H1 (cell line): ENCODE data around the gene TNS3. TPM values are rescaled to one million over a fixed set of nuclear protein-coding genes. Genes with fewer than 3 reads are reported as not detected.

ENCODE experiments used
- CTCF ChIA-PET: fragments of 300-600 bp; sonication (Branson Sonifier 250); formaldehyde crosslinking; loops from one replicate; lab custom pipeline; 2021; ENCODE audit not compliant: partially characterized antibody; lab: Charles Lee
- POLR2A ChIA-PET: fragments of 300-600 bp; sonication (Branson Sonifier 250); formaldehyde crosslinking; loops from one replicate; lab custom pipeline; 2021; ENCODE audit warnings: inconsistent platforms; ENCODE audit not compliant: partially characterized antibody; lab: Charles Lee
- DNase-seq, 2 experiments: peaks; one replicate each; pipeline versions ENCODE4 v3.0.0 to v3.0.0-alpha.2; 2010 to 2022; ENCODE audit warnings: low spot score in 2 of 2, low read depth in 1 of 2, mixed read lengths in 1 of 2
- FAIRE-seq: peaks from 2 replicates; lab custom pipeline; 2011; peaks lifted over from hg19 to GRCh38; lab: Jason Lieb, UNC
- H2AFZ ChIP-seq: 2 replicates; pipeline ENCODE4 v1.8.1; 2012; ENCODE audit warnings: low read length, inconsistent platforms
- H2AK5ac ChIP-seq: 2 replicates; pipeline ENCODE4 v1.6.1; 2013; ENCODE audit warnings: low read depth, low read length
- H2BK120ac ChIP-seq: replicated peaks from 2 replicates; pipeline ENCODE3; 2013; ENCODE audit warnings: low read depth, low read length, inconsistent platforms
- H2BK12ac ChIP-seq: 2 replicates; pipeline ENCODE4 v1.6.1; 2013; ENCODE audit warnings: low read depth, low read length
- H2BK15ac ChIP-seq: 2 replicates; pipeline ENCODE4 v1.6.1; 2013; ENCODE audit warnings: low read length
- H2BK20ac ChIP-seq: 2 replicates; pipeline ENCODE4 v1.6.1; 2013; ENCODE audit warnings: low read length
- H2BK5ac ChIP-seq: 2 replicates; pipeline ENCODE4 v1.6.1; 2013; ENCODE audit warnings: low read depth, low read length
- H3K14ac ChIP-seq: 2 replicates; pipeline ENCODE4 v1.6.1; 2013; ENCODE audit warnings: inconsistent platforms; ENCODE audit not compliant: insufficient read length
- H3K18ac ChIP-seq: 2 replicates; pipeline ENCODE4 v1.6.1; 2013; ENCODE audit warnings: low read length; ENCODE audit errors: extremely low read depth
- H3K23ac ChIP-seq: 2 replicates; pipeline ENCODE4 v1.6.1; 2013; ENCODE audit warnings: inconsistent platforms; ENCODE audit not compliant: insufficient read length
- H3K23me2 ChIP-seq: 2 replicates; pipeline ENCODE4 v1.6.1; 2013; ENCODE audit warnings: low read depth, low read length
- H3K27ac ChIP-seq: 2 replicates; pipeline ENCODE4 v1.6.1; 2011; ENCODE audit warnings: low read depth, low read length, inconsistent platforms
- H3K27me3 ChIP-seq, 4 experiments: replicated peaks in 1 of 4; 1 replicate in 1 of 4; 2 replicates in 3 of 4; pipeline versions ENCODE4 v1.6.1 to v1.8.1; 2011 to 2013; ENCODE audit warnings: low read length in 3 of 4, mild to moderate bottlenecking in 3 of 4, inconsistent platforms in 2 of 4, mixed read lengths in 2 of 4, moderate library complexity in 1 of 4; ENCODE audit not compliant: control insufficient read depth in 3 of 4, insufficient read depth in 3 of 4; ENCODE audit errors: extremely low read depth in 1 of 4
- H3K36me3 ChIP-seq, 4 experiments: 2 replicates each; pipeline versions ENCODE4 v1.6.1 to v1.8.1; 2011 to 2013; ENCODE audit warnings: mild to moderate bottlenecking in 4 of 4, low read length in 3 of 4, moderate library complexity in 2 of 4, control low read depth in 1 of 4, inconsistent platforms in 1 of 4; ENCODE audit not compliant: insufficient read depth in 4 of 4, control insufficient read depth in 2 of 4
- H3K4ac ChIP-seq: replicated peaks from 2 replicates; pipeline ENCODE3; 2013; ENCODE audit warnings: low read length, low read depth, mixed read lengths, inconsistent platforms; ENCODE audit not compliant: insufficient read length
- H3K4me1 ChIP-seq, 4 experiments: replicated peaks in 1 of 4; 1 replicate in 1 of 4; 2 replicates in 3 of 4; pipeline versions ENCODE4 v1.6.1 to v1.8.1; 2011 to 2013; ENCODE audit warnings: low read length in 3 of 4, inconsistent platforms in 2 of 4, mixed read lengths in 1 of 4; ENCODE audit not compliant: insufficient read depth in 4 of 4, control insufficient read depth in 3 of 4
- H3K4me2 ChIP-seq, 2 experiments: 2 replicates each; pipeline versions ENCODE4 v1.6.1 to v1.8.1; 2011 to 2013; ENCODE audit warnings: low read depth in 2 of 2, low read length in 2 of 2, control low read depth in 1 of 2, inconsistent platforms in 1 of 2, mild to moderate bottlenecking in 1 of 2; ENCODE audit not compliant: insufficient read depth in 1 of 2
- H3K4me3 ChIP-seq, 4 experiments: fragments of 200-600, 300-600 bp in 1 of 4; sonication (generic), shearing (Covaris generic), sonication (Bioruptor Twin) in 1 of 4; 2 replicates each; pipeline versions ENCODE4 v1.5.1 to v1.8.1; 2011 to 2016; ENCODE audit warnings: low read length in 4 of 4, low read depth in 3 of 4, control low read depth in 2 of 4, inconsistent platforms in 2 of 4, mild to moderate bottlenecking in 2 of 4, mixed read lengths in 1 of 4, moderate library complexity in 1 of 4; ENCODE audit not compliant: insufficient read depth in 2 of 4; ENCODE audit errors: extremely low read depth in 1 of 4
- H3K56ac ChIP-seq: replicated peaks from 2 replicates; pipeline ENCODE3; 2013; ENCODE audit warnings: low read depth, mild to moderate bottlenecking, mixed read lengths, low read length, inconsistent platforms; ENCODE audit not compliant: insufficient read length
- H3K79me1 ChIP-seq: 2 replicates; pipeline ENCODE4 v1.6.1; 2013; ENCODE audit warnings: low read depth, low read length, control low read depth
- H3K79me2 ChIP-seq, 2 experiments: 2 replicates each; pipeline versions ENCODE4 v1.6.1 to v1.8.1; 2012 to 2013; ENCODE audit warnings: low read length in 2 of 2, mild to moderate bottlenecking in 2 of 2, inconsistent platforms in 1 of 2; ENCODE audit not compliant: insufficient read depth in 2 of 2, control insufficient read depth in 1 of 2
- H3K9ac ChIP-seq, 4 experiments: replicated peaks in 1 of 4; 1 replicate in 1 of 4; 2 replicates in 3 of 4; pipeline versions ENCODE4 v1.6.1 to v1.8.1; 2011 to 2013; ENCODE audit warnings: low read depth in 3 of 4, low read length in 3 of 4, control low read depth in 2 of 4, mild to moderate bottlenecking in 2 of 4, moderate library complexity in 2 of 4, inconsistent platforms in 1 of 4; ENCODE audit errors: extremely low read depth in 1 of 4
- H3K9me3 ChIP-seq, 2 experiments: 2 replicates each; pipeline versions ENCODE4 v1.6.1 to v1.8.1; 2012 to 2013; ENCODE audit warnings: mild to moderate bottlenecking in 2 of 2, moderate library complexity in 2 of 2, control low read depth in 1 of 2, inconsistent platforms in 1 of 2, low read depth in 1 of 2, low read length in 1 of 2, mixed read lengths in 1 of 2; ENCODE audit not compliant: insufficient read depth in 2 of 2
- H4K20me1 ChIP-seq, 2 experiments: replicated peaks in 1 of 2; 2 replicates each; pipeline versions ENCODE3 to v1.8.1; 2011 to 2013; ENCODE audit warnings: inconsistent platforms in 2 of 2, low read length in 2 of 2, mild to moderate bottlenecking in 1 of 2; ENCODE audit not compliant: insufficient read depth in 2 of 2, control insufficient read depth in 1 of 2
- H4K5ac ChIP-seq: 2 replicates; pipeline ENCODE4 v1.6.1; 2013; ENCODE audit warnings: low read length, low read depth, mixed read lengths, inconsistent platforms; ENCODE audit not compliant: insufficient read length
- H4K8ac ChIP-seq: 2 replicates; pipeline ENCODE4 v1.8.0; 2013; ENCODE audit warnings: mild to moderate bottlenecking, moderate library complexity, low read length, inconsistent platforms; ENCODE audit not compliant: insufficient read depth; ENCODE audit errors: extremely low read depth
- H4K91ac ChIP-seq: replicated peaks from 2 replicates; pipeline ENCODE3; 2013; ENCODE audit warnings: low read length, mixed read lengths, inconsistent platforms; ENCODE audit not compliant: insufficient read length
- ATF2 ChIP-seq: IDR thresholded peaks from 2 replicates; pipeline ENCODE4 v1.6.1; 2012; ENCODE audit warnings: low read length, inconsistent platforms
- BACH1 ChIP-seq: IDR thresholded peaks from 2 replicates; pipeline ENCODE4 v1.6.1; 2012; ENCODE audit warnings: low read length, improper control_type of control experiment
- BCL11A ChIP-seq, 2 experiments: IDR thresholded peaks; one replicate each; pipeline ENCODE4 v1.6.1; 2011; ENCODE audit warnings: low read depth in 2 of 2, low read length in 2 of 2, mild to moderate bottlenecking in 2 of 2
- BRCA1 ChIP-seq: IDR thresholded peaks from 2 replicates; pipeline ENCODE4 v1.6.1; 2012; ENCODE audit warnings: low read depth, low read length, improper control_type of control experiment
- CBX8 ChIP-seq: fragments of 300-800, 300-1000 bp; sonication (generic); IDR thresholded peaks from 2 replicates; pipeline ENCODE4 v1.7.1; 2016; ENCODE audit warnings: low read depth, low read length, borderline replicate concordance
- E2F6 ChIP-seq: IDR thresholded peaks from 2 replicates; pipeline ENCODE4 v1.6.1; 2012; ENCODE audit warnings: inconsistent platforms
- GTF2F1 ChIP-seq: IDR thresholded peaks from 2 replicates; pipeline ENCODE4 v1.6.1; 2012; ENCODE audit warnings: low read depth, low read length, improper control_type of control experiment, borderline replicate concordance
- RFX5 ChIP-seq: IDR thresholded peaks from 2 replicates; pipeline ENCODE4 v1.6.1; 2011; ENCODE audit warnings: low read depth, low read length, improper control_type of control experiment, borderline replicate concordance
- RNF2 ChIP-seq: fragments of 200-900, 300-1000 bp; sonication (generic); IDR thresholded peaks from 2 replicates; pipeline ENCODE4 v1.7.1; 2016; ENCODE audit warnings: borderline replicate concordance, low read depth, mild to moderate bottlenecking, antibody characterized with exemption, low read length; ENCODE audit not compliant: poor library complexity, severe bottlenecking; ENCODE audit errors: missing control alignments
- SAP30 ChIP-seq: fragments of 300-600 bp; sonication (generic); IDR thresholded peaks from 2 replicates; pipeline ENCODE4 v1.7.1; 2012; ENCODE audit warnings: low read length, moderate library complexity, mild to moderate bottlenecking, inconsistent platforms; ENCODE audit not compliant: insufficient read depth, insufficient replicate concordance
- YY1 ChIP-seq: IDR thresholded peaks from 2 replicates; pipeline ENCODE4 v1.6.1; 2011; ENCODE audit warnings: low read depth, mild to moderate bottlenecking, low read length
- WGBS, 2 experiments: shearing (Covaris generic) in 1 of 2; methylation state at CpG; one replicate each; pipeline versions ENCODE4 v1.1.6 to v1.1.7; 2013 to 2015; ENCODE audit warnings: low lambda C conversion rate in 2 of 2, mixed read lengths in 2 of 2, inconsistent platforms in 1 of 2, low coverage in 1 of 2, missing lambda C conversion rate in 1 of 2; ENCODE audit not compliant: insufficient replicate concordance in 2 of 2, insufficient coverage in 1 of 2, insufficient read length in 1 of 2; ENCODE audit errors: extremely low coverage in 1 of 2, missing lambda C conversion rate in 1 of 2; 5-methylcytosine and 5-hydroxymethylcytosine counted together
- polyA plus RNA-seq, 7 experiments: library from polyadenylated mRNA; depleted of rRNA in 3 of 7; stranded (reverse) in 5 of 7; unstranded in 2 of 7; fragments of >200 nt in 5 of 7; fragments of 200-250 nt in 2 of 7; gene quantifications; 1 replicate in 5 of 7; 2 replicates in 1 of 7; 4 replicates in 1 of 7; pipeline versions ENCODE4 v1.2.1 to v1.2.3, GENCODE V29; 2011 to 2013; ENCODE audit warnings: missing spikeins in 2 of 7, mixed read lengths in 2 of 7
- total RNA-seq: library from RNA; stranded (reverse); fragmentation: NEBNext Ultra II Directional; extraction: Animal tissue kit (Norgen Biotek cat#: 25700); gene quantifications from 2 replicates; pipeline ENCODE4 v1.2.1, GENCODE V29; 2021

Gene TNS3
- total and polyA plus RNA-seq, 2 of the 8 experiments (the other 6 are each of a cell fraction or from before 2014, with no cell fraction given): 11.9 to 24.2 TPM

- no peak overlapping the region for H2AFZ ChIP-seq
- H4K5ac ChIP-seq: no peak overlapping the region
- H2BK15ac ChIP-seq: no peak overlapping the region
- H3K9ac ChIP-seq: no peak overlapping the region
- ChIA-PET POLR2A (no interaction called here), CTCF (interaction anchor here (0.8 to 1.0 kb wide), 2 partner anchors 343 to 378 kb away, joined by 3 read pairs; no protein-coding TSS in a partner anchor)
- no peak overlapping the region for H2BK5ac ChIP-seq
- H2AK5ac ChIP-seq: peak overlapping the region; percentile 65; the same call in 1 of the 2 replicates
- DNase-seq (no peak), FAIRE-seq (no peak)
- H3K4me1 ChIP-seq: peaks cover 12 to 23% (median 17%) of the 10 kb centered on the region in 4 experiments
- no peak overlapping the region for H2BK120ac ChIP-seq
- H3K4me3 ChIP-seq: no peak overlapping the region
- no peak overlapping the region for H3K4ac ChIP-seq
- no peak overlapping the region for H3K14ac ChIP-seq
- H3K23ac ChIP-seq: no peak overlapping the region
- H4K8ac ChIP-seq: no peak overlapping the region
- no peaks in the 10 kb centered on the region; the same call in 1 of the 2 replicates for H3K79me1 ChIP-seq
- H3K27ac ChIP-seq: no peak overlapping the region
- WGBS, 2 experiments: 87% methylated on average over 4 of the region's 4 CpGs; no CpG with 5 or more reads in 1 of the 2 experiments
- no peaks in the 10 kb centered on the region for H3K27me3 ChIP-seq
- H3K56ac ChIP-seq: no peak overlapping the region
- no peak overlapping the region for H3K4me2 ChIP-seq
- no peak overlapping the region for H2BK20ac ChIP-seq
- H4K20me1 ChIP-seq: peaks cover 3 to 4% of the 10 kb centered on the region in 2 experiments
- no peak overlapping the region for H4K91ac ChIP-seq
- H3K36me3 ChIP-seq: no peaks in the 10 kb centered on the region; a peak in 1 of 8 replicates
- H3K18ac ChIP-seq: no peak overlapping the region
- H2BK12ac ChIP-seq: no peak overlapping the region
- no peaks in the 10 kb centered on the region; a peak in 1 of 4 replicates for H3K79me2 ChIP-seq
- H3K23me2 ChIP-seq: peaks cover 2% of the 10 kb centered on the region; the same call in 1 of the 2 replicates
- H3K9me3 ChIP-seq: no peaks in the 10 kb centered on the region
- TF ChIP-seq BRCA1: no peak
- TF ChIP-seq CBX8: no peak
- no peak for TF ChIP-seq SAP30
- TF ChIP-seq BCL11A (IDR thresholded peaks at IDR 0.05; ENCODE audit: low read depth in 2 of 2, low read length in 2 of 2): no peak
- TF ChIP-seq ATF2: no peak
- no peak for TF ChIP-seq RFX5
- no peak for TF ChIP-seq GTF2F1
- no peak for TF ChIP-seq E2F6
- no peak for TF ChIP-seq YY1
- TF ChIP-seq BACH1: no peak
- TF ChIP-seq RNF2: no peak
Observed at GRCh38 chr7:47377741-47378140, 204.2 kb downstream of the TNS3 start.
